Measurements from ENCODE around the gene MAP2. TPM values are rescaled to one million over a fixed set of nuclear protein-coding genes. Genes with fewer than 3 reads are reported as not detected.

The MAP2 gene
- total and polyA plus RNA-seq, 2 of the 8 experiments (the other 6 are each of a cell fraction or from before 2014, with no cell fraction given), result 5.9 to 9.4 TPM

- TF ChIP-seq CHD7 (IDR thresholded peaks at IDR 0.05; ENCODE audit: insufficient replicate concordance, low read length), result no peak
- TF ChIP-seq ATF2 (IDR thresholded peaks at IDR 0.05; ENCODE audit: low read length), result no peak
Observed at GRCh38 chr2:209768557-209768956, 344.7 kb downstream of the MAP2 start (continued).

Data from H1 (cell line).